ENCODE measurements around the gene PKHD1. TPM values are rescaled to one million over a fixed set of nuclear protein-coding genes. Genes with fewer than 3 reads are reported as not detected.

The PKHD1 gene
- total and polyA plus RNA-seq, 2 of the 8 experiments (the other 6 are each of a cell fraction or from before 2014, with no cell fraction given): 0.06 to 0.09 TPM

DNA sequence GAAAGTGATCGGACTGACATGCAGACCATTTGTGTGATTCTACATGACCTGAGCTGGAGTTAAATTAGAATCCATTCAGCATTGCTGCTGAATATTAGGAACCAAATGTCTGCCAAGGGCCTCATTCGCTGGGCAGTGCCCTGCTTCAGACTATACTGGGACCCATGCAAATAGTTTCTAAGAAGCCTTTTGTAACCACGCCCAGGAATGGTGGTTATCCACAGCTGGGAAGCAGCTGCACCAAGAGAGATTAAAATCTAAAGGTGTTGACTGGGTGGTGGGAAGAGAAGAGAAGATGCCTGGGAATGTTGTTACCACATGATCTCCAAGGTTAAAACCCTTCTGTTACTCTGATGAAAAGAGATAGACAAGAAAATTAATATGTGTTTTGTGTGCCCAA is 156.8 kb downstream of the PKHD1 start:
- Histone ChIP-seq H2BK15ac (ENCODE audit: low read length) (no peak overlapping the region), H3K56ac (replicated peaks; ENCODE audit: insufficient read length, low read depth, low read length) (no peak overlapping the region), H3K4me1 (replicated peaks in 1 of 4; ENCODE audit: control insufficient read depth in 3 of 4, insufficient read depth in 4 of 4, low read length in 3 of 4) (peaks cover 0 to 5% (median 0%) of the 10 kb centered on the region in 4 experiments; a peak in 2 of 7 replicates), H2AFZ (ENCODE audit: low read length) (no peak overlapping the region), H3K23ac (ENCODE audit: insufficient read length) (no peak overlapping the region), H2BK120ac (replicated peaks; ENCODE audit: low read depth, low read length) (no peak overlapping the region), H3K23me2 (ENCODE audit: low read depth, low read length) (no peaks in the 10 kb centered on the region), H4K20me1 (replicated peaks in 1 of 2; ENCODE audit: control insufficient read depth in 1 of 2, insufficient read depth in 2 of 2, low read length in 2 of 2) (no peaks in the 10 kb centered on the region), H3K9ac (replicated peaks in 1 of 4; ENCODE audit: extremely low read depth in 1 of 4, low read depth in 3 of 4, low read length in 3 of 4) (no peak overlapping the region), H3K9me3 (ENCODE audit: insufficient read depth in 2 of 2, low read depth in 1 of 2, low read length in 1 of 2) (no peaks in the 10 kb centered on the region), H4K91ac (replicated peaks; ENCODE audit: insufficient read length, low read length) (no peak overlapping the region), H2AK5ac (ENCODE audit: low read depth, low read length) (no peak overlapping the region), H3K79me1 (ENCODE audit: low read depth, low read length) (no peaks in the 10 kb centered on the region), H2BK5ac (ENCODE audit: low read depth, low read length) (no peak overlapping the region), H2BK12ac (ENCODE audit: low read depth, low read length) (no peak overlapping the region), H3K4me2 (ENCODE audit: insufficient read depth in 1 of 2, low read depth in 2 of 2, low read length in 2 of 2) (no peak overlapping the region), H3K18ac (ENCODE audit: extremely low read depth, low read length) (no peak overlapping the region), H2BK20ac (ENCODE audit: low read length) (no peak overlapping the region), H3K27ac (ENCODE audit: low read depth, low read length) (no peak overlapping the region), H3K4me3 (ENCODE audit: extremely low read depth in 1 of 4, insufficient read depth in 2 of 4, low read depth in 3 of 4, low read length in 4 of 4) (no peak overlapping the region), H4K5ac (ENCODE audit: insufficient read length, low read depth, low read length) (no peak overlapping the region), H3K79me2 (ENCODE audit: control insufficient read depth in 1 of 2, insufficient read depth in 2 of 2, low read length in 2 of 2) (no peaks in the 10 kb centered on the region), H3K27me3 (replicated peaks in 1 of 4; ENCODE audit: control insufficient read depth in 3 of 4, extremely low read depth in 1 of 4, insufficient read depth in 3 of 4, low read length in 3 of 4) (no peaks in the 10 kb centered on the region), H3K14ac (ENCODE audit: insufficient read length) (no peak overlapping the region), H3K4ac (replicated peaks; ENCODE audit: insufficient read length, low read depth, low read length) (no peak overlapping the region), H3K36me3 (ENCODE audit: control insufficient read depth in 2 of 4, insufficient read depth in 4 of 4, low read length in 3 of 4) (no peaks in the 10 kb centered on the region), H4K8ac (ENCODE audit: extremely low read depth, insufficient read depth, low read length) (no peak overlapping the region)
- TF ChIP-seq JUND (IDR thresholded peaks at IDR 0.05; ENCODE audit: low read length) (no peak), RAD21 (IDR thresholded peaks at IDR 0.05 in 1 of 2, conservative IDR thresholded peaks at IDR 0.05 in 1 of 2; ENCODE audit: low read depth in 2 of 2, low read length in 2 of 2) (no peak), SP2 (IDR thresholded peaks at IDR 0.05; ENCODE audit: low read length) (no peak), EGR1 (IDR thresholded peaks at IDR 0.05; ENCODE audit: borderline replicate concordance, low read depth, low read length) (no peak)
- POLR2A ChIA-PET (ENCODE audit: partially characterized antibody): no interaction called here
- CTCF ChIA-PET (ENCODE audit: partially characterized antibody): interaction anchor here (0.7 to 0.9 kb wide), 2 partner anchors 29 to 41 kb away, joined by 3 to 4 read pairs; no protein-coding TSS in a partner anchor
- FAIRE-seq: no peak
- 89% methylated on average over 3 of the region's 3 CpGs; no CpG with 5 or more reads in 1 of the 2 experiments for WGBS, 2 experiments (ENCODE audit: extremely low coverage in 1 of 2, insufficient coverage in 1 of 2, insufficient read length in 1 of 2, insufficient replicate concordance in 2 of 2, low coverage in 1 of 2, low lambda C conversion rate in 2 of 2, missing lambda C conversion rate in 1 of 2)
- no peak for DNase-seq (ENCODE audit: low read depth in 1 of 2, low spot score in 2 of 2)

Data from H1 (cell line).